ENCODE data around the gene NT5C1A. TPM values are rescaled to one million over a fixed set of nuclear protein-coding genes. Genes with fewer than 3 reads are reported as not detected.

NT5C1A gene
- total RNA-seq, 1 experiment from 2014 or later: not detected

DNA sequence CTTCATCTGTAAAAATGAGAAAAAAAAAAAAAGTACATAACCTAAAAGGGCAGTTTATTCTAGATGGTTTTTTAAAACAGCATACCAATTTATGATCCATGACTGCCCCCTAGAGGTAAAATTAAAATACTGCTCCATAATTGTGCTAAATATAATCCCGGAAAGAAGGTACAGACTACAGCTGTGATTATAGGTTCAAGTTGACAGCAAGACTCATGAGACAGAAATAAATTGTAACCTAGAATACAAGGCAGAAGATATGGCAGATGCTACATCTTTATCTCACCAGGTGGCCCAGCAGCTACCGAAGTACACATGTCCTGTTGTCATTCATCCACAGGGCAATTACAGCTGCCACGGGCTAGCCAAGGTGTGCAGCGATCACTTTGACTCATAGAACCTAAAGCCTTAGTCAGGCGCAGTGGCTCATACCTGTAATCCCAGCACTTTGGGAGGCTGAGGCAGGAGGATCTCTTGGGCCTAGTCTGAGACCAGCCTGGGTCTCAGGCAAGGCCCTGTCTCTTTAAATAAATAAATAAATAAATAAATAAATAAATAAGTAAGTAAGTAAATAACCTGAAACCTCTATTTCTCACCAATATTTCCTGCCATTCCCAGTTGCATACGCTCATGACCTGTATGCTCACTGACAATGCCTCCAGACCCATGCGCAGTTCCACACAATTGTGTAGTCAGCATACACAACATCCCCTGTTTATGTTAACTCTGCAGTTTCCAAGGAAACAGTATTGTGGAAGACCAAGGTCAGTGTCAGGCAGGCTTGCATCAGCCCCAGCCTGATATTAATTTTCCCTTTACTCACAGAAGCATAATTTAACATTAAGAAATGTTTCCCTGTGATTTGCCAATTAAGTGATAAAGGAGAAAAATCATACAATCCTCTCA, 48.4 kb upstream of the NT5C1A start:
- no peaks in the 10 kb centered on the region for H3K79me2 ChIP-seq (ENCODE audit: low read length)
- ChIA-PET CTCF (interaction anchor here (1.2 kb wide), 1 partner anchor 114 kb away, joined by 24 read pairs; no protein-coding TSS in a partner anchor), POLR2A (ENCODE audit: unreplicated experiment) (no interaction called here)
- peak; percentile 54 for ATAC-seq
- H2AFZ ChIP-seq (ENCODE audit: low read length): peak overlapping the region; percentile 55
- H3K4me1 ChIP-seq (ENCODE audit: insufficient read depth, low read length): peaks cover 12% of the 10 kb centered on the region
- DNase-seq: peak; percentile 83
- TF ChIP-seq EZH2 (IDR thresholded peaks at IDR 0.05; ENCODE audit: low read length, unreplicated experiment) (no peak), EZH2phosphoT487 (IDR thresholded peaks at IDR 0.05; ENCODE audit: borderline replicate concordance, low read length) (no peak)
- TF ChIP-seq, protein P1, sequence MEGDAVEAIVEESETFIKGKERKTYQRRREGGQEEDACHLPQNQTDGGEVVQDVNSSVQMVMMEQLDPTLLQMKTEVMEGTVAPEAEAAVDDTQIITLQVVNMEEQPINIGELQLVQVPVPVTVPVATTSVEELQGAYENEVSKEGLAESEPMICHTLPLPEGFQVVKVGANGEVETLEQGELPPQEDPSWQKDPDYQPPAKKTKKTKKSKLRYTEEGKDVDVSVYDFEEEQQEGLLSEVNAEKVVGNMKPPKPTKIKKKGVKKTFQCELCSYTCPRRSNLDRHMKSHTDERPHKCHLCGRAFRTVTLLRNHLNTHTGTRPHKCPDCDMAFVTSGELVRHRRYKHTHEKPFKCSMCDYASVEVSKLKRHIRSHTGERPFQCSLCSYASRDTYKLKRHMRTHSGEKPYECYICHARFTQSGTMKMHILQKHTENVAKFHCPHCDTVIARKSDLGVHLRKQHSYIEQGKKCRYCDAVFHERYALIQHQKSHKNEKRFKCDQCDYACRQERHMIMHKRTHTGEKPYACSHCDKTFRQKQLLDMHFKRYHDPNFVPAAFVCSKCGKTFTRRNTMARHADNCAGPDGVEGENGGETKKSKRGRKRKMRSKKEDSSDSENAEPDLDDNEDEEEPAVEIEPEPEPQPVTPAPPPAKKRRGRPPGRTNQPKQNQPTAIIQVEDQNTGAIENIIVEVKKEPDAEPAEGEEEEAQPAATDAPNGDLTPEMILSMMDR (conservative IDR thresholded peaks at IDR 0.05; ENCODE audit: low read depth, low read length): peak; percentile 80
- no peaks in the 10 kb centered on the region for H3K9me3 ChIP-seq (ENCODE audit: low read length)
- BruUV-seq (replicated peaks): no TSS peak
- no peaks in the 10 kb centered on the region for H3K9me2 ChIP-seq (replicated peaks; ENCODE audit: low read length)
- no peak overlapping the region; the same call in 1 of the 2 replicates for H3K4me3 ChIP-seq (ENCODE audit: low read length)
- no peak overlapping the region for H3K27ac ChIP-seq (ENCODE audit: low read length)
- peaks cover 13% of the 10 kb centered on the region; the same call in 1 of the 2 replicates for H3K27me3 ChIP-seq (ENCODE audit: low read length)
- no peaks in the 10 kb centered on the region for H3K36me3 ChIP-seq (ENCODE audit: low read depth, low read length)
- intact Hi-C loops (cut with micrococcal nuclease): loop anchor here (2.0 to 10.0 kb wide), 4 partner anchors 20 to 626 kb away; no protein-coding TSS in a partner anchor
- H4K20me1 ChIP-seq (ENCODE audit: low read length): no peaks in the 10 kb centered on the region
- H3K9ac ChIP-seq (ENCODE audit: low read length): no peak overlapping the region
- H3K4me2 ChIP-seq (ENCODE audit: low read length): peak overlapping the region; percentile 62
- no peaks in the 10 kb centered on the region for H3F3A ChIP-seq (ENCODE audit: low read length, unreplicated experiment)

DNA sequence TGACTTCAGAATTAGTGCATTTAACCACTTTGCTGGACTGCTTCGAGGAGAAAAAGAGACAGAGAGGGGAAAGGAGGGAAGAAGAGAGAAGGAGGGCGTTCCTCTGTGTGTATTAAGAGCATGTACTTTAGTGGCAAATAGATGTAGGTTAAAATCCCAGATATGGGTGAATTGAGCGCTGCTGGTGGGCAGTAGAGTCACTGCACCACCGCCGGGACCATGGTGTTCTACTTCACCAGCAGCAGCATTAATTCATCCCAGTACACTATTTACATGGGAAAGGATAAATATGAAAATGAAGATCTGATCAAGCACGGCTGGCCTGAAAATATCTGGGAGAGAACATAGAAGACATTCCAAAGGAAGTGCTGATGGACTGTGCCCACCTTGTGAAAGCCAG, 45.9 kb upstream of the NT5C1A start:
- no peak overlapping the region for H3K27ac ChIP-seq (ENCODE audit: low read length)
- TF ChIP-seq EZH2 (IDR thresholded peaks at IDR 0.05; ENCODE audit: low read length, unreplicated experiment) (no peak), EZH2phosphoT487 (IDR thresholded peaks at IDR 0.05; ENCODE audit: borderline replicate concordance, low read length) (no peak)
- TF ChIP-seq, protein P1 (conservative IDR thresholded peaks at IDR 0.05; ENCODE audit: low read depth, low read length): no peak
- DNase-seq (no peak), ATAC-seq (no peak)
- ChIA-PET CTCF (no interaction called here), POLR2A (ENCODE audit: unreplicated experiment) (no interaction called here)
- no peaks in the 10 kb centered on the region for H3K9me2 ChIP-seq (replicated peaks; ENCODE audit: low read length)
- no TSS peak for BruUV-seq (replicated peaks)
- no peak overlapping the region for H3K9ac ChIP-seq (ENCODE audit: low read length)
- peaks cover 12% of the 10 kb centered on the region for H3K4me1 ChIP-seq (ENCODE audit: insufficient read depth, low read length)
- no peak overlapping the region for H2AFZ ChIP-seq (ENCODE audit: low read length)
- H3K4me3 ChIP-seq (ENCODE audit: low read length): no peak overlapping the region
- no peaks in the 10 kb centered on the region for H3F3A ChIP-seq (ENCODE audit: low read length, unreplicated experiment)
- peaks cover 20% of the 10 kb centered on the region; the same call in 1 of the 2 replicates for H3K27me3 ChIP-seq (ENCODE audit: low read length)
- H3K4me2 ChIP-seq (ENCODE audit: low read length): no peak overlapping the region
- no peaks in the 10 kb centered on the region for H3K36me3 ChIP-seq (ENCODE audit: low read depth, low read length)
- no peaks in the 10 kb centered on the region for H4K20me1 ChIP-seq (ENCODE audit: low read length)
- intact Hi-C loops (cut with micrococcal nuclease): no loop called here
- no peaks in the 10 kb centered on the region for H3K9me3 ChIP-seq (ENCODE audit: low read length)
- H3K79me2 ChIP-seq (ENCODE audit: low read length): no peaks in the 10 kb centered on the region

DNA sequence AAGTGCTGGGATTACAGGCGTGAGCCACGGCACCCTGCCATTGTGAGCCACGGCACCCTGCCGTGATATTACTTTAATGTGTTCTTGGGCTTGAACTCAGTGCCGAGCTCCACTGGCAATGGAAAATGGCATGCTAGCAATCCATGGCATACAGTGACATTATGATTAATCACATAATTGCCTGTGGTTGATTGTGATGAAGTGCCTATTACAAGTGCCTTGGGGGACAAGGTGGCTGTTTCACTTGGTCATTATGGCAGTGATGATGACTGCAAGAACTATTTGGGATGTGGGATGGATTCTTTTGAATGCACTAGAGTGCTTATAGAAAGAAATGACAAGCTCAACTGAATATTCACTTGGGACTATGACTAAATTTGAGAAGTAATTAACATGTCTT, 41.6 kb upstream of the NT5C1A start:
- BruUV-seq (replicated peaks): no TSS peak
- ATAC-seq: no peak
- H4K20me1 ChIP-seq (ENCODE audit: low read length): no peaks in the 10 kb centered on the region
- H3F3A ChIP-seq (ENCODE audit: low read length, unreplicated experiment): no peaks in the 10 kb centered on the region
- no peak for TF ChIP-seq EZH2 (IDR thresholded peaks at IDR 0.05; ENCODE audit: low read length, unreplicated experiment)
- TF ChIP-seq EZH2phosphoT487 (IDR thresholded peaks at IDR 0.05; ENCODE audit: borderline replicate concordance, low read length): no peak
- TF ChIP-seq, protein P1 (conservative IDR thresholded peaks at IDR 0.05; ENCODE audit: low read depth, low read length): no peak
- H3K27ac ChIP-seq (ENCODE audit: low read length): no peak overlapping the region
- peaks cover 20% of the 10 kb centered on the region; the same call in 1 of the 2 replicates for H3K27me3 ChIP-seq (ENCODE audit: low read length)
- H3K4me1 ChIP-seq (ENCODE audit: insufficient read depth, low read length): no peaks in the 10 kb centered on the region
- H3K9me2 ChIP-seq (replicated peaks; ENCODE audit: low read length): no peaks in the 10 kb centered on the region
- CTCF ChIA-PET: no interaction called here
- no peak overlapping the region for H3K9ac ChIP-seq (ENCODE audit: low read length)
- DNase-seq: no peak
- H2AFZ ChIP-seq (ENCODE audit: low read length): no peak overlapping the region
- no peak overlapping the region for H3K4me2 ChIP-seq (ENCODE audit: low read length)
- no peaks in the 10 kb centered on the region for H3K9me3 ChIP-seq (ENCODE audit: low read length)
- H3K79me2 ChIP-seq (ENCODE audit: low read length): no peaks in the 10 kb centered on the region
- intact Hi-C loops (cut with micrococcal nuclease): no loop called here
- H3K4me3 ChIP-seq (ENCODE audit: low read length): no peak overlapping the region
- POLR2A ChIA-PET (ENCODE audit: unreplicated experiment): no interaction called here
- H3K36me3 ChIP-seq (ENCODE audit: low read depth, low read length): no peaks in the 10 kb centered on the region
